ENCODE measurements around the gene ADD1.

ADD1 gene

GRCh38 chr4:2939383-2940243 lies 96.0 kb downstream of the ADD1 start:
- H3K36me3 ChIP-seq, result peaks cover 77% of the 10 kb centered on the region
- peaks cover 23% of the 10 kb centered on the region for H3K4me1 ChIP-seq
- H3K4me3 ChIP-seq (ENCODE audit: low read depth, low read length), result no peak overlapping the region
- no peak for TF ChIP-seq CTCF (IDR thresholded peaks at IDR 0.05; ENCODE audit: low read depth, low read length)
- H3K9me3 ChIP-seq, result no peaks in the 10 kb centered on the region
- no peaks in the 10 kb centered on the region for H3K27me3 ChIP-seq
- no peak for DNase-seq

DNA sequence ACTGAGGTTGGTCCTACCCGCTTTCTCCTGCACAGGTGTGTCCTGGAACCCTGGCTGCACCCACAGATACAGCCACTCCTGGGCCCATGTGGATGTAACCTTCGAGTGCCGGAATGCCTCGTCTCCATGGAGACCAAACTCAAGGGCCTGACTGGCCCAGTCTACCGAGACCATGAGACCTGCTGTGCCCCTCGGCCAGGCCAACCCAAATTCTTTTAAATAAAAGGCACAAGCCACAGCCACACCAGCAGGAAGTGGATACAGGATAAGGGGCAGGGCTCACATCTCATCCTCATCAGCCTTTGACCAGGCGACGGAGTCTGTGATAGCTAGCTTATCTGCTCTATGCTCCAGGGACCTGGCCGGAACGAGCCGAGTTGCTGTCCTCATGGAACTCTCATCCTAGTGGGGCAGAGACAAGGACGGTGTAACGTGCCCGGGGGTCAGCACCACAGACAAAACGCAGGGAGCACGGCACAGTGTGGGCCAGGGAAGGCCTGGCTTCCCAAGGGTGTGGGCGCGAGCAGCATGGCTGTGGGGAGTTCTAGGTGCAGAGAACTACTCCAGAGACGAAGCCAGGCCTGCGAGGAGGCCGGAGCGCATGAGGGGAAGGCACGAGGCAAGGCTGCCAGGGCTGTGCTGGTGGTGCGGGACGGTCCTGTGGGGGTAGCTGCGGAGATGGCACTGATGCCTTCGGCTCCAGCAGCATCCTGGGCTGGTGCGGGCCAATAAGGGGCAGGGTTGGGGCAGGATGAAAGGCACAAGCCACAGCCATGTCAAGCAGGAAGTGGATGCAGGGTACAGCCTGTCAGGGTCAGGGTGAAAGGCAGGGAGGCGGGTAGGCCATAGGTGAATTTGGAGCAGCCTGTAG lies 96.9 kb downstream of the ADD1 start:
- Histone ChIP-seq H3K4me1 (peaks cover 23% of the 10 kb centered on the region), H3K4me3 (ENCODE audit: low read depth, low read length) (no peak overlapping the region), H3K9me3 (no peaks in the 10 kb centered on the region), H3K36me3 (peaks cover 86% of the 10 kb centered on the region), H3K27me3 (no peaks in the 10 kb centered on the region)
- no peak for DNase-seq
- no peak for TF ChIP-seq CTCF (IDR thresholded peaks at IDR 0.05; ENCODE audit: low read depth, low read length)

GRCh38 chr4:2941138-2942036 lies 97.7 kb downstream of the ADD1 start:
- H3K9me3 ChIP-seq, result no peaks in the 10 kb centered on the region
- H3K4me1 ChIP-seq, result peaks cover 15% of the 10 kb centered on the region
- H3K36me3 ChIP-seq, result peaks cover 91% of the 10 kb centered on the region
- no peak overlapping the region for H3K4me3 ChIP-seq (ENCODE audit: low read depth, low read length)
- TF ChIP-seq CTCF (IDR thresholded peaks at IDR 0.05; ENCODE audit: low read depth, low read length), result no peak
- no peak for DNase-seq
- H3K27me3 ChIP-seq, result no peaks in the 10 kb centered on the region

GRCh38 chr4:2942037-2942531 lies 98.4 kb downstream of the ADD1 start:
- no peak for DNase-seq
- Histone ChIP-seq H3K4me3 (ENCODE audit: low read depth, low read length) (no peak overlapping the region), H3K27me3 (no peaks in the 10 kb centered on the region), H3K4me1 (peaks cover 11% of the 10 kb centered on the region), H3K36me3 (peaks cover 96% of the 10 kb centered on the region), H3K9me3 (no peaks in the 10 kb centered on the region)
- no peak for TF ChIP-seq CTCF (IDR thresholded peaks at IDR 0.05; ENCODE audit: low read depth, low read length)

DNA sequence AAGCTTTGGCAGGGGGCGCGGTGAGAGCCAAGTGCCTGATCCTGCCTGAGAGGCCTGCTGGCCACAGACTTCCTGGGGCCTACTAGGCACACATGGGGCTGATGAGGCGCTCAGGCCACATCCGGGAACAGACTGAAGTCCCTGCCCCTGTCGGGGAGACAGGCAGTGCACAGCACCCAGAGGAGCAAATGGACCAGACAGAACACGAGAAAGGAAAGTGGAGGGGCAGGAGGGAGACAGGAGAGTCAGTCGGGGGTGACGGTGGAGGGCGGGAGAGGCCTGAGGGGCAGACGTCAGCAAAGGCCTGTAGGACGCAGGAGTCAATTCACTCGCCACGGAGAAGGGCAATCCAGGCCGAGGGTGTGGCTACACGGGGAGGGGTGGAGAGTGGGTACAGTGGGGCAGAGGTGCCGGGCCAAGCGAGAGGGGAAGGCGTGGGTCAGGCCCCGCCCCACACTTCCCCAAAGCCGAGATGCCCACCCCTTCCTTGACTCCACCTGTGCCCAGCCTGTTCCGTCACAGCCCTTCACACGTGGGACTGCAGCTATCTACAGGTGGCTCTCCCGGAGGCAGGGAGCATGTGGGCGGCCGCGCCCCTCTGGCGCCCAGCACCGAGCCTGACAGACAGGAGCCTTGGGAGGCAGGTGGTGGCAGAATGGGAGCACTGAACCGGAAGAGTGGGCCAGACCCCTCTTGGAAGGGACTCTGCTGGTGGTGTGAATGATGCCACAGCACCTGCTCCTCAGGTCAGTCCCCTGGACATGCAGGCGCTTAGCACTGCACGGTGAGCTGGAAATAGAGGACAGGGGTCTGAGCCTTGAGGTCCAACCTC lies 99.1 kb downstream of the ADD1 start:
- Histone ChIP-seq H3K4me3 (ENCODE audit: low read depth, low read length) (no peak overlapping the region), H3K36me3 (peaks cover 96% of the 10 kb centered on the region), H3K4me1 (peaks cover 4% of the 10 kb centered on the region), H3K27me3 (no peaks in the 10 kb centered on the region), H3K9me3 (no peaks in the 10 kb centered on the region)
- TF ChIP-seq CTCF (IDR thresholded peaks at IDR 0.05; ENCODE audit: low read depth, low read length), result no peak
- no peak for DNase-seq
